Smooth muscle cell (in vitro differentiated cells): ENCODE results near the gene KIF14. TPM values are rescaled to one million over a fixed set of nuclear protein-coding genes. Genes with fewer than 3 reads are reported as not detected.

Source experiments
- DNase-seq: peaks from one replicate; lab custom pipeline; 2025; ENCODE audit not compliant: unreplicated experiment; lab: John Stamatoyannopoulos, UW
- H2AFZ ChIP-seq: fragments of 200-600 bp; sonication (generic); 2 replicates; pipeline ENCODE4 v1.6.0; 2016; ENCODE audit warnings: antibody characterized with exemption, low read depth, mild to moderate bottlenecking
- H3F3A ChIP-seq: fragments of 200-600 bp; sonication (generic); 2 replicates; pipeline ENCODE4 v1.6.0; 2017; ENCODE audit warnings: antibody characterized with exemption, low read depth
- H3K27ac ChIP-seq: fragments of 200-600 bp; sonication (generic); 2 replicates; pipeline ENCODE4 v1.5.1; 2016; ENCODE audit warnings: low read depth, mild to moderate bottlenecking
- H3K27me3 ChIP-seq: fragments of 200-600 bp; sonication (generic); 2 replicates; pipeline ENCODE4 v1.6.1; 2016; ENCODE audit warnings: low read depth, mild to moderate bottlenecking
- H3K36me3 ChIP-seq: fragments of 200-600 bp; sonication (generic); 2 replicates; pipeline ENCODE4 v1.5.1; 2016; ENCODE audit warnings: low read depth
- H3K4me1 ChIP-seq: fragments of 200-600 bp; sonication (generic); 2 replicates; pipeline ENCODE4 v1.5.1; 2016; ENCODE audit warnings: low read depth
- H3K4me2 ChIP-seq: fragments of 200-600 bp; sonication (generic); 2 replicates; pipeline ENCODE4 v1.6.0; 2016; ENCODE audit warnings: mild to moderate bottlenecking
- H3K4me3 ChIP-seq: fragments of 200-600 bp; sonication (generic); 2 replicates; pipeline ENCODE4 v1.5.1; 2016; ENCODE audit warnings: mild to moderate bottlenecking
- H3K79me2 ChIP-seq: fragments of 200-600 bp; sonication (generic); 2 replicates; pipeline ENCODE4 v1.6.0; 2016; ENCODE audit warnings: low read depth, mild to moderate bottlenecking
- H3K9ac ChIP-seq: fragments of 200-600 bp; sonication (generic); 2 replicates; pipeline ENCODE4 v1.6.0; 2016; ENCODE audit warnings: low read depth
- H3K9me3 ChIP-seq: fragments of 200-600 bp; sonication (generic); replicated peaks from 2 replicates; pipeline ENCODE4 v1.5.1; 2016; ENCODE audit warnings: low read depth
- H4K20me1 ChIP-seq: fragments of 200-600 bp; sonication (generic); 2 replicates; pipeline ENCODE4 v1.6.0; 2016; ENCODE audit warnings: low read depth
- WGBS: methylation state at CpG from one replicate; pipeline ENCODE4 v1.1.7; 2016; ENCODE audit warnings: low lambda C conversion rate; 5-methylcytosine and 5-hydroxymethylcytosine counted together
- polyA plus RNA-seq: library from polyadenylated mRNA; unstranded; fragments of >200 nt; fragmentation: Nextera tagmentation; extraction: Ambion mirVana; gene quantifications from 2 replicates; pipeline ENCODE4 v1.2.1, GENCODE V29; 2016
- total RNA-seq: library from RNA; depleted of rRNA; stranded (reverse); fragments of >200 nt; gene quantifications from 2 replicates; pipeline ENCODE4 v1.2.3, GENCODE V29; 2014
- TF ChIP-seq, protein P1 (sequence below): fragments of 200-600 bp; sonication (generic); IDR thresholded peaks from 2 replicates; pipeline ENCODE4 v1.5.1; 2017; ENCODE audit warnings: borderline replicate concordance, mild to moderate bottlenecking, antibody characterized with exemption; ENCODE audit not compliant: insufficient read depth, poor library complexity, severe bottlenecking

The KIF14 gene
- total and polyA plus RNA-seq, 2 experiments from 2014 or later: 0.93 to 1.3 TPM

DNA sequence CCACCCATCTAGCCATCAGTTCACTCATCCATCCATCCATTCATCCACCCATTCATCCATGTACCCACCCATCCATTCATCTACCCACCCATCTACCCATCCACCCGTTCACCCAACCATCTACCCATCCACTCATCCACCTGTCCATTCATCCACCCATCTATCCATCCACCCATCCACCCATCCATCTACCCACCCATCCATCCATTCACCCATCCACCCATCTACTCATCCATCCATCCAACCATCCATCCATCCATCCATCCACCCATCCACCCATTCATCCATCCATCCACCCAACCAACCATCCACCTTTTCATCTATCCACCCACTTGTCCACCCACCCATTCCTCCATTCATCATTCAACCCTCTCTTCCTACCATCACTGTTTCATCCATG is 80.3 kb downstream of the KIF14 start:
- H3K4me1 ChIP-seq: no peaks in the 10 kb centered on the region
- no peak overlapping the region for H3K4me3 ChIP-seq
- no peak overlapping the region for H3K4me2 ChIP-seq
- H3K36me3 ChIP-seq: no peaks in the 10 kb centered on the region
- TF ChIP-seq, protein P1, sequence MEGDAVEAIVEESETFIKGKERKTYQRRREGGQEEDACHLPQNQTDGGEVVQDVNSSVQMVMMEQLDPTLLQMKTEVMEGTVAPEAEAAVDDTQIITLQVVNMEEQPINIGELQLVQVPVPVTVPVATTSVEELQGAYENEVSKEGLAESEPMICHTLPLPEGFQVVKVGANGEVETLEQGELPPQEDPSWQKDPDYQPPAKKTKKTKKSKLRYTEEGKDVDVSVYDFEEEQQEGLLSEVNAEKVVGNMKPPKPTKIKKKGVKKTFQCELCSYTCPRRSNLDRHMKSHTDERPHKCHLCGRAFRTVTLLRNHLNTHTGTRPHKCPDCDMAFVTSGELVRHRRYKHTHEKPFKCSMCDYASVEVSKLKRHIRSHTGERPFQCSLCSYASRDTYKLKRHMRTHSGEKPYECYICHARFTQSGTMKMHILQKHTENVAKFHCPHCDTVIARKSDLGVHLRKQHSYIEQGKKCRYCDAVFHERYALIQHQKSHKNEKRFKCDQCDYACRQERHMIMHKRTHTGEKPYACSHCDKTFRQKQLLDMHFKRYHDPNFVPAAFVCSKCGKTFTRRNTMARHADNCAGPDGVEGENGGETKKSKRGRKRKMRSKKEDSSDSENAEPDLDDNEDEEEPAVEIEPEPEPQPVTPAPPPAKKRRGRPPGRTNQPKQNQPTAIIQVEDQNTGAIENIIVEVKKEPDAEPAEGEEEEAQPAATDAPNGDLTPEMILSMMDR: no peak
- no peak overlapping the region for H3K27ac ChIP-seq
- no peak overlapping the region for H3K9ac ChIP-seq
- WGBS: 100% methylated on average over 1 of the region's 1 CpG
- no peaks in the 10 kb centered on the region for H3K27me3 ChIP-seq
- no peak overlapping the region for H2AFZ ChIP-seq
- H3K9me3 ChIP-seq: no peaks in the 10 kb centered on the region
- DNase-seq: no peak
- no peaks in the 10 kb centered on the region for H4K20me1 ChIP-seq
- no peaks in the 10 kb centered on the region for H3K79me2 ChIP-seq
- H3F3A ChIP-seq: no peaks in the 10 kb centered on the region

DNA sequence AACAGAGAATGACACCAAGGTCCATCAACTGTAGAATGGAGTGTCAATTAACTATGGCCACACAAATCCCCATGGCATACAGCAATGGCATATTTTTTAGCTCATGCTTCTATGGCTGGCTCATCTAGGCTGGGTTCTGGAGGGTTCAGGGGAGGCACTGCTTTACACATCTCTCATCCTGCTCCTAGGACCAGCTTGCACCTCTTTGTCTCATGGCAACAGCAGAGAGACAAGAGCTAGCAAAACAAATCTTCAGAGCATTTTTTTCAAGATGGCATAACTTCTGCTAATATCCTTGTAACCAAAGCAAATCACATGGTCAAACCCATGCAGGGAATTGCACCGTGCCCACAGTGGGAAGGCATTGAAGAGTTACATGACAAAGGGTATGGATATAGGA is 82.4 kb downstream of the KIF14 start:
- H3K9me3 ChIP-seq: no peaks in the 10 kb centered on the region
- 68% methylated on average over 1 of the region's 1 CpG for WGBS
- H3K27ac ChIP-seq: no peak overlapping the region
- no peak overlapping the region for H3K4me3 ChIP-seq
- no peaks in the 10 kb centered on the region for H3F3A ChIP-seq
- H4K20me1 ChIP-seq: no peaks in the 10 kb centered on the region
- TF ChIP-seq, protein P1: no peak
- H3K36me3 ChIP-seq: no peaks in the 10 kb centered on the region
- H3K79me2 ChIP-seq: no peaks in the 10 kb centered on the region
- H3K4me1 ChIP-seq: no peaks in the 10 kb centered on the region
- H3K4me2 ChIP-seq: no peak overlapping the region
- no peak overlapping the region for H3K9ac ChIP-seq
- no peaks in the 10 kb centered on the region for H3K27me3 ChIP-seq
- no peak overlapping the region for H2AFZ ChIP-seq
- no peak for DNase-seq

GRCh38 chr1:200535605-200536004 is 84.9 kb downstream of the KIF14 start:
- WGBS: 67% methylated on average over 4 of the region's 4 CpGs
- no peak overlapping the region for H3K4me2 ChIP-seq
- no peaks in the 10 kb centered on the region for H3K36me3 ChIP-seq
- no peaks in the 10 kb centered on the region for H3K9me3 ChIP-seq
- no peaks in the 10 kb centered on the region for H3K27me3 ChIP-seq
- H3K4me1 ChIP-seq: no peaks in the 10 kb centered on the region
- DNase-seq: no peak
- H3K4me3 ChIP-seq: no peak overlapping the region
- H2AFZ ChIP-seq: no peak overlapping the region
- TF ChIP-seq, protein P1: no peak
- no peaks in the 10 kb centered on the region for H4K20me1 ChIP-seq
- H3K79me2 ChIP-seq: no peaks in the 10 kb centered on the region
- no peak overlapping the region for H3K9ac ChIP-seq
- no peak overlapping the region for H3K27ac ChIP-seq
- no peaks in the 10 kb centered on the region for H3F3A ChIP-seq

DNA sequence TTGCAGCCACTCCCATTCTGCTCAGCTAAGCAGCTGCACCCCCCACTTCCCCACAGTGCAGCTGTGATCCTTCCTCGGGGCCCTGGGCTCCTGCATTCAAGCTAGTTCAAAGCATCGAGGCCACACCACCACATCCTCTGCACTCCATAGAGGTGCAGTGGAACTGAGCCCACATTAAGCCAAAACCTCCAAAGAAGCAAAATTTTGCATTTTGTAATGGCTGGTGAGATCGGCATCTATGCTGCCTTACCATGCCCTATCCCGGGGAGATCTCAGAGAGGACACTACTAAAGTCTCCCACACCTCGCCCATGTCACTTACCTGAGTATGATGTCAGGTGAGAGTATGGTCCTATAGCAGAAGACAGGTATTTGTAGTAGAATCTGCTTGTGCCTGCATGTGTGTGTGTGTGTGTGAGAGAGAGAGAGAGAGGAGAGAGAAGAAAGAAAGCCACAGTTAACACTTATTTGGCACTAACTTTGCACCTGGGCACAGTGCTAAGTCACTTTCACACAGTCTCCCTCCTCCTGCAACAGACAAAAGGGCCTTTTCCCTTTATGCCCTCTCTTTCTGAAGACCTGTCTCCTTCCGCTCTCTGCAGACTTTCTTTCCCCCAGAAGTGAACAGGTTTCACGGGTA is 89.8 kb downstream of the KIF14 start:
- H3K27ac ChIP-seq: no peak overlapping the region
- H4K20me1 ChIP-seq: no peaks in the 10 kb centered on the region
- TF ChIP-seq, protein P1: no peak

More for the DNA sequence above, 89.8 kb downstream of the KIF14 start:
- H3K4me3 ChIP-seq: no peak overlapping the region
- WGBS: 81% methylated on average over 7 of the region's 7 CpGs
- H3K9ac ChIP-seq: no peak overlapping the region
- H3K79me2 ChIP-seq: no peaks in the 10 kb centered on the region
- no peaks in the 10 kb centered on the region for H3K4me1 ChIP-seq
- H3F3A ChIP-seq: no peaks in the 10 kb centered on the region
- no peak for DNase-seq
- H3K36me3 ChIP-seq: no peaks in the 10 kb centered on the region
- H2AFZ ChIP-seq: no peak overlapping the region
- no peak overlapping the region for H3K4me2 ChIP-seq
- H3K9me3 ChIP-seq: no peaks in the 10 kb centered on the region
- no peaks in the 10 kb centered on the region for H3K27me3 ChIP-seq
